ENCODE data around the gene HSP90B1.

GRCh38 chr12:103996595-103996994 lies 66.4 kb downstream of the HSP90B1 start:
- TF ChIP-seq POLR2A (IDR thresholded peaks at IDR 0.05; ENCODE audit: low read depth, low read length) (no peak), RAD21 (IDR thresholded peaks at IDR 0.05; ENCODE audit: insufficient read depth, low read depth, low read length) (no peak)
